ENCODE results near the gene LMO1. TPM values are rescaled to one million over a fixed set of nuclear protein-coding genes. Genes with fewer than 3 reads are reported as not detected.

LMO1 gene
- total RNA-seq, 2 donors from 2014 or later: 0.18 TPM; not detected in 1

DNA sequence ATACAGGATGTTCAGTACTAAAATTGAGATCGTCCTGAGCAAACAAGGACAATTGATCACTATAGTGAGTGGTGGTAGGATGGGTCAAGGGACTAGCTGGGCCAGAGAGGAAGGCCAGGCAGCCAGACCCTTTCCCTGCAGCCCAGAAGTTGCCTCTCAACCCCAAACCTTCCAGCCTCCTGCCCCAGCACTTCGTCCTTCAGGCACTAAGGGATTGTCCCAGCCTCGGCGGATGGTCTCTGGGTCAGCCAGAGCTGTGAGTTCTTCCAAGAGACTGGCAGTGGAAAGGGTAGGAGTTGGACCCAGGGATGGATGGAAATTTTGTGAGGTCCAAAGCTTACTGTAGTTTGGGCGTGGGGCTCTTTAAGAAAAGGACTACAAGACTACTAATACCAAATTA is 3.6 kb upstream of the LMO1 start:
- intact Hi-C loops (cut with DNase I): no loop called here
- DNase-seq (no peak), ATAC-seq (no peak)

GRCh38 chr11:8266246-8267241 is 2.9 kb upstream of the LMO1 start:
- no peak for DNase-seq

DNA sequence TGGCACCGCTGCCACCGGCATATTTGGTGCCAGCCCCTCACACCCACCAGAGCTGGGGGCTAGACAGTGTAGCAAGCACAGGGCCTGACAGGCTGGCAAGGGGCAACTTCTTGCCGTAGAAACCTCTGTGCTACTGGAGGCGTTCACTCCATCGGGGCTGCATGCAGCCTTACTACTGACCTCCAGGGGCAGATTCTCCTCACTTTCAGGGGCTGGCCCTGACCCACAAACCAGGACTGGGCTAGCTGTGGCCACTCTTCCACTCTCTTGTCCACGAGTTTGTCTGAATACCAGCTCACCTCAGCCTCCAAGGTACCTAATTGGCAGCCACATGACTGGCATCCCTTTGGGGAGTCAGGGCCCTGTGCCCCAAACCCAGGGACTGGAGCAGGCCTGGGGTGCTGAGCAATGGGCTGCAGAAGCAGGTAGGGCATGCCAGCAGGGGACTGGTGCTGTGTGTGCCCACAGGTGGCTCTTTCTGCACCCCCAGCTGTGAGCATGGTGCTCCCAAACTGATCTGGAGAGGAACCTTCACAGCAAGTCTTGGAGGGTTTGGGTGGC is 2.1 kb upstream of the LMO1 start:
- intact Hi-C loops (cut with DNase I): no loop called here
- ATAC-seq (no peak), DNase-seq (no peak)

More at GRCh38 chr11:8266246-8267241, 2.9 kb upstream of the LMO1 start:
- intact Hi-C loops (cut with DNase I): no loop called here
- no peak for ATAC-seq

DNA sequence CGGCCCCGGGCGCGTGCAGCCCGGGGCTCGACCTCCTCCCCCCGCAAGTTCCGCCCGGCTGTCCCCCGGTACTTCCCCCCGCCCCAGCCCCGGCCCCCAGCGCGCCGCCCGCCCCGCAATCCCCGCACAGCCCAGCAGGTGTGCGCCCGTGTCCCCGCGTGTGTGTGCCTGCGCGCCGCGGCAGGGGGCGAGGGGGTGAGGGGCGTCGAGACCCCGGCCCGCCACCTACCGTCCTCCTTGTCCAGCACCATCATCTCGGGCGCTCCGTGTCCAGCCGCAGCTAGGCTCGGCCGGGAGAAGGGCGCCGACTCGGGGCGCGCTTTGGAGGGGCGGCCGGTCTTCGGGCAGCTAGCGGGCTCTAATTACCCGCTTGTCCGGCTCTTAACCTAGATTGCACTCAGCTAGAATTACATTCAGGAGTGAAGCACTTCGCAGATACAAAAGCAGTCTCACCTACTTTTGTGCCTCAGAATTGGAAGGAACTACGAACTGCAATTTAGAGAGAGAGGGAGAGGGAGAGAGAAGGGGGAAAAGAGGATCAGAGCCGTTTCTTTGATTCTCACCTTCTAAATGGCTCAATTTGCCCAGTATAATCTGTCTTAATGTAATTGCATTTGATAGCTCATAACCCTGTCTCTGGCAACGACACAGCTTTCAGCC is 439 bp downstream of the LMO1 start:
- ATAC-seq (peak; percentile 29 to 40), DNase-seq (no peak)

DNA sequence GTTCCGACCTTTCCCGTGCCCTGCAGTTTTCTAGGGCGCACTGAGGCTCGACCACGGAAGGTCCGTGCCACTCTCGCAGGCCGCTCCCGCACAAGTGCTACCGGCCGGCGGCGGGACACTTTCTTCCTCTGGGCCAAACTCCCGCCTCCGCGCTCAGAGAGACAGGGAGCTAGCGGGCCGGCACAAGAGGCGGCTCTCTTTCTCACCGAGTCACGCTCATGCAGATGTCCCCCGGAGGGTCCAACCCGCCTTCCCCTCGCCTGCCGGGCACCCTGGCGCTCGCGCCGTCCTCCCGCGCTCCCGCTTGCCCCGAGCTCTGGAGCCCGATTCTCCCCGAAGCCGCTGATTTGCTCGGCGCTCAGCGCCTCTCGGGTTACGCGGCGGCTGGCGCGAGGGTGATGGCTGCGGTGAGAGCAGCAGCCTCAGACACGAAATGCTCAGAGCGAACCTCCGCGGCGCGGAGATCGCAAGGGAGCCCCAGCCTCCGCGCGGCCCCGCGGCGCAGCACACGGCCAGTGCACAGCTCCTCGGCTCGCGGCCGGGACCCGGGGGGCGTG is 1.0 kb downstream of the LMO1 start:
- ATAC-seq: peak; percentile 58 to 74
- DNase-seq: peak; percentile 60
- intact Hi-C loops (cut with DNase I): loop anchor here (2.0 to 5.0 kb wide), 2 partner anchors 35 to 38 kb away; no protein-coding TSS in a partner anchor

More for the DNA sequence above, 439 bp downstream of the LMO1 start:
- intact Hi-C loops (cut with DNase I): loop anchor here (2.0 to 5.0 kb wide), 2 partner anchors 36 to 38 kb away; no protein-coding TSS in a partner anchor

DNA sequence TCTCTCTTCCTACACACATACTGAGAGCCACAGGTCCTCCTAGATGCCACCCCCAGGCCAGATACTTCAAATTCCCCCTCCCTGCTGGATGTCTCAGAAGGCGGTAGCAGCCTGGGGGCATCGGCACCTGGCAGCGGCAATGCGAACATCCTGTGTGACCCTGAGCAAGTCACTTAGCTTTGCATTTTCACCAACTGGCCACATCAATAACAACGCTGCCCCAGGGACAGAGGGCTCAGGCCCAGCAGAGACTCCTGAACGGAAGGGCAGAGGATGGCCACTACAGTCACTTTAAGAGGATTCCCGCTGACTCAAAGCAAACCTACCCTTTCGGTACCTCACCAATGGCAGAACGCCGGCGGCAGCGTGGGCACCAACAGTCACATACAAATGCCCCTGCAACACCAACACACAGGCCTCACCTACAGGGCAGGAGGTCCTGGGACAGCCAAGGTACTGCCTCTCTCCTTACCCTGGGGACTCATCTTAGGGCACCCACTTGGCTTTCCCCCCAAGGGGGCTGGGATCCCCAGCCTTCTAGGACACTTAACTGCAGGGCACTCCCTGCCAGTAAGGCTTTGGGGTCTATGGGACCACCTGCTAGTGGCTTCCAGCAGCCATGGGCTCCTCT is 1.6 kb downstream of the LMO1 start:
- ATAC-seq (no peak), DNase-seq (no peak)
- intact Hi-C loops (cut with DNase I): loop anchor here (2.0 to 5.0 kb wide), 2 partner anchors 35 to 37 kb away; no protein-coding TSS in a partner anchor

- no peak for ATAC-seq
- intact Hi-C loops (cut with DNase I): loop anchor here in 1 of 2 donors (5.0 kb wide), 1 partner anchor 34 kb away; no protein-coding TSS in a partner anchor
- DNase-seq: no peak
Measured at GRCh38 chr11:8261291-8261690, 2.4 kb downstream of the LMO1 start.

DNA sequence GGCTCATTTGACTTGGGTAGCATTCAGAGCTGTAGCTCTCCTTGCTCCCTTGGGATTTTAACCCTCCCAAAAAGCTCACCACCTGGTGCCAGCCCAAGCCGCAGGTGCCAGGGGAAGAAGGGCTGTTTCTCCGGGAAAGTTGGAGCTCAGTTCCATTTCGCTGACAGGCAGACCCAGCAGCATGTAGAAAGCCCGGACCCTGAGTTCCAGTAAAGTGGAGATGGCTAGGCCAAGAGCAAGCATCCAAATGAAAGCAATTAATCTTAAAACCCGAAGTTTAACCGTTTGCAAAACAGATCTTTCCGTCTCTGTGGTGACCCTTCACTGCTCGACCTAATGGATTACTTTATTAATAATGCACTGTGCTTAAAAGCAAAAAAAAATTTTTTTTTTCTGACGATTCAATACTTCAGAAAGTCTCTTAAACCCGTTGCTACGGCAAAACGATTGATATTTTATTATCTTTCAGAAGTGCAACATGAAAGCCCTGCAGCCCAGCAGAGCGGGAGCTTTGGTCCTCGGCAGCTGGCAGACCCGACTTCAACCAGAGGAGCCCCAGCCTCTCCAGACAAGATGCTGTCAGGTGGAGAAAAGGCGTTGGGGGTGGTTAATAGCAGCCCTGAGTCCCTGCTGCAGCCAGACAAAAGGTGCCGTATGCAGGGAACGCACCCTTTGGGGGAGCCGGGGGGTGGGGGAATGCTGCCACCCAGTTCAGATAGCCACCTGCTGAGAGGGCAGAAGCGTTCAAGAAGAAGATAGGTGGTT is 3.3 kb downstream of the LMO1 start:
- no peak for DNase-seq
- ATAC-seq: no peak
- intact Hi-C loops (cut with DNase I): loop anchor here in 1 of 2 donors (5.0 kb wide), 1 partner anchor 33 kb away; no protein-coding TSS in a partner anchor

- DNase-seq (no peak), ATAC-seq (no peak)
- intact Hi-C loops (cut with DNase I): no loop called here
Measured at GRCh38 chr11:8259306-8259959, 4.2 kb downstream of the LMO1 start.

- DNase-seq (no peak), ATAC-seq (no peak)
- intact Hi-C loops (cut with DNase I): no loop called here
Measured at GRCh38 chr11:8258784-8259183, 4.9 kb downstream of the LMO1 start.

- intact Hi-C loops (cut with DNase I): no loop called here
- DNase-seq (no peak), ATAC-seq (peak; percentile 24 to 30)
Measured at GRCh38 chr11:8258289-8258688, 5.4 kb downstream of the LMO1 start.

GRCh38 chr11:8257003-8257664 is 6.5 kb downstream of the LMO1 start:
- DNase-seq (no peak), ATAC-seq (no peak)
- intact Hi-C loops (cut with DNase I): no loop called here

DNA sequence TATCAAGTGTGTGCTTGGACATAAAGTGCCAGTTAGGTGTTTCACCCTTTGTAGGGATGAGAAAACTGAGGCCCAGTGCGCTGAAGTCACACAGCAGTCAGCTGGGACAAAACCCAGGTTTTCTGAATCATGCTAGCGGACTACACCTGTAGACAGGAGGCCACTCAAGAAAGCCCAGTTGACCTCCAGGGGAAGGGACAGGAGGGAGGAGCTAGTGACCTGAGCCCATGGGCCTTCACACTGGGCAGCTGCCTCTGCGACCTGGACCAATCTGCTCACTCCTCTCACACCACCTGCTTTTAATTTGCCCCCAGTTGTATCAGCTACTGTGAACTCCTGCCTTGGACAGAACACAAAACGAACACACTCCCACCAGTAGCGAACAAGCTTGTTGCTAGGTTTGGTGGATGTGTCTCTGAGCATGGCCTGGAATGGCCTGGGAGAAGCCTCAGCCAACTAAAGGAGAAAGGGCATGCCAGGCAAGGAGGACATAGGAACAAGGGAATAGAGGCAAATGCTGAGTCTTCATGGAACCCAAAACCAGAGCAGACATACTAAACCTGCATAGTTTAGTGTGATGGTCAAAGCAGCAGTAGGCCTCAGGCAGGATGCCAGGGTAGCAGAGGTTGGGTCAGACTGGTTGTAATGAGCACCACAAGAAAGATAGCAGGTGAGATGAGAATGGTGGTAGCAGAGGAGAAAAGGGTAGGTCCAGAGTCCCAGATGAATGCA is 7.2 kb downstream of the LMO1 start:
- intact Hi-C loops (cut with DNase I): no loop called here
- ATAC-seq (no peak), DNase-seq (no peak)

DNA sequence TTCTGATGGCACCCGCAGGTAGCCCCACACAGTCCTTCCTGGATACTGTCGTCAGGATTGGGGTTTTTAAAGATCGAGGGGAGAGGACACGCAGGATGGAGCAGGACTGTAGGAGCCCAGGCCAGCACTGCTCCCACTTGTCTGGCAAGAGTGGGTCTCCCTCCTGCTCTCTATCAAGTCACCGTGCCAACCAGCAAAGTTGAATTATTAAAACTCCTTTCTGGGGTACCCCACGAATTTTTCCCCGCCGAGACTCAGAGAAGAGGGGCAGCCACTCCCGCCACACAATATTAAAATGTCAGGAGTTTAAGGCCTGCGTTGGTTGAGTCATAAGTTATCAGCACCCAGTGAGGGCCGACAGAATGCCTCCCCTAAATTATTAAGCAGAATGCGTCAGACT is 10.1 kb downstream of the LMO1 start:
- no peak for ATAC-seq
- DNase-seq: no peak
- intact Hi-C loops (cut with DNase I): no loop called here

DNA sequence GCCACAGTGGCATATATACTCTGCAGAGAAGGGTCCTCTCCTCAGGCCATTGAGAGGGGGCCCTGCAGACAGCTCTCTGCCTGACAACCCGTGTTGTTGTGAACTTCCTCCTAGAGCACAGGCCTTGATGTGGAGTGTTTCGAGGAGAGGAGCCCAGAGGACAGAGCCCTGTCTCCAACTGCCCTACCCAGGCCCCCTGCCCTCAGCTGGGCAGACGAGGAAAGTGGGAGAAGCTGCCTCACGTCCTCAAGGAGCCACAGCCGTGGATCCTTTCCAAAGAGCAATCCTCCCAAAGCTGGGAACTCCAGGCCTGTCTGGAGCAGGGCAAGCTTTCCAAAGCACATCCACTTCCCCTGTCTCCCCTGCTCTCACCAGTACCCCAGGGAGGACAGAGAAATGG is 10.7 kb downstream of the LMO1 start:
- ATAC-seq (no peak), DNase-seq (no peak)
- intact Hi-C loops (cut with DNase I): no loop called here

- ATAC-seq (no peak), DNase-seq (no peak)
- intact Hi-C loops (cut with DNase I): no loop called here
Measured at GRCh38 chr11:8252388-8252787, 11.3 kb downstream of the LMO1 start.
